ENCODE data around the gene SCARB1. TPM values are rescaled to one million over a fixed set of nuclear protein-coding genes. Genes with fewer than 3 reads are reported as not detected.

Gene SCARB1
- total RNA-seq, 1 experiment from 2014 or later: 31.3 TPM

GRCh38 chr12:124852329-124852831, 11.3 kb downstream of the SCARB1 start:
- DNase-seq: no peak
- Histone ChIP-seq H2AFZ (ENCODE audit: low read length) (no peak overlapping the region), H3K56ac (ENCODE audit: insufficient read length, low read depth, low read length) (no peak overlapping the region), H3K4ac (ENCODE audit: low read depth, low read length) (no peak overlapping the region), H4K20me1 (ENCODE audit: control insufficient read depth, insufficient read depth, insufficient read length) (no peaks in the 10 kb centered on the region), H3K14ac (ENCODE audit: insufficient read depth, low read length) (no peak overlapping the region), H2BK5ac (ENCODE audit: insufficient read length, low read length) (no peak overlapping the region), H3T11ph (ENCODE audit: low read length) (no peak overlapping the region), H3K27ac (ENCODE audit: insufficient read length, low read depth, low read length) (no peak overlapping the region), H3K79me2 (ENCODE audit: insufficient read depth, low read length) (peaks cover 6% of the 10 kb centered on the region; the same call in 1 of the 2 replicates), H3K4me2 (ENCODE audit: insufficient read depth, insufficient read length, low read length) (no peak overlapping the region), H4K8ac (replicated peaks; ENCODE audit: insufficient read length, low read depth, low read length) (no peak overlapping the region), H2BK12ac (ENCODE audit: insufficient read length, low read depth, low read length) (no peak overlapping the region), H3K23ac (ENCODE audit: insufficient read length, low read depth, low read length) (no peak overlapping the region), H2BK20ac (ENCODE audit: low read depth, low read length, poor library complexity, severe bottlenecking) (no peak overlapping the region), H3K4me1 (ENCODE audit: insufficient read depth, low read length) (no peaks in the 10 kb centered on the region; the same call in 1 of the 2 replicates), H2BK120ac (ENCODE audit: low read depth, low read length, poor library complexity, severe bottlenecking) (no peak overlapping the region), H3K9me3 (ENCODE audit: control insufficient read depth, low read depth, low read length) (no peaks in the 10 kb centered on the region), H3K9ac (ENCODE audit: extremely low read depth, insufficient read length, low read length) (no peak overlapping the region), H2AK5ac (ENCODE audit: insufficient read length, low read length) (no peak overlapping the region), H3K23me2 (ENCODE audit: insufficient read length, low read depth, low read length, poor library complexity, severe bottlenecking) (no peaks in the 10 kb centered on the region), H4K5ac (ENCODE audit: insufficient read length, low read depth, low read length) (no peak overlapping the region), H3K27me3 (ENCODE audit: insufficient read depth, low read length) (no peaks in the 10 kb centered on the region), H3K79me1 (ENCODE audit: insufficient read depth, low read depth, low read length, poor library complexity, severe bottlenecking) (no peaks in the 10 kb centered on the region), H4K91ac (ENCODE audit: insufficient read length, low read depth, low read length) (no peak overlapping the region), H3K18ac (ENCODE audit: insufficient read length, low read depth, low read length) (no peak overlapping the region), H2BK15ac (ENCODE audit: low read depth, low read length) (no peak overlapping the region)
- WGBS (ENCODE audit: extremely low coverage, insufficient read length, low lambda C conversion rate): no CpG with 5 or more reads among the region's 13 CpGs
- no peak overlapping the region for H3K27ac Mint-ChIP-seq
- peaks cover 0 to 15% (median 7%) of the 10 kb centered on the region in 3 experiments; a peak in 4 of 7 replicates for H3K36me3 Mint-ChIP-seq (ENCODE audit: insufficient read depth in 1 of 3, low read depth in 3 of 3)
- H3K4me3 Mint-ChIP-seq: no peak overlapping the region
- TF ChIP-seq, protein P1, sequence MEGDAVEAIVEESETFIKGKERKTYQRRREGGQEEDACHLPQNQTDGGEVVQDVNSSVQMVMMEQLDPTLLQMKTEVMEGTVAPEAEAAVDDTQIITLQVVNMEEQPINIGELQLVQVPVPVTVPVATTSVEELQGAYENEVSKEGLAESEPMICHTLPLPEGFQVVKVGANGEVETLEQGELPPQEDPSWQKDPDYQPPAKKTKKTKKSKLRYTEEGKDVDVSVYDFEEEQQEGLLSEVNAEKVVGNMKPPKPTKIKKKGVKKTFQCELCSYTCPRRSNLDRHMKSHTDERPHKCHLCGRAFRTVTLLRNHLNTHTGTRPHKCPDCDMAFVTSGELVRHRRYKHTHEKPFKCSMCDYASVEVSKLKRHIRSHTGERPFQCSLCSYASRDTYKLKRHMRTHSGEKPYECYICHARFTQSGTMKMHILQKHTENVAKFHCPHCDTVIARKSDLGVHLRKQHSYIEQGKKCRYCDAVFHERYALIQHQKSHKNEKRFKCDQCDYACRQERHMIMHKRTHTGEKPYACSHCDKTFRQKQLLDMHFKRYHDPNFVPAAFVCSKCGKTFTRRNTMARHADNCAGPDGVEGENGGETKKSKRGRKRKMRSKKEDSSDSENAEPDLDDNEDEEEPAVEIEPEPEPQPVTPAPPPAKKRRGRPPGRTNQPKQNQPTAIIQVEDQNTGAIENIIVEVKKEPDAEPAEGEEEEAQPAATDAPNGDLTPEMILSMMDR (conservative IDR thresholded peaks at IDR 0.05): no peak
- H3K4me1 Mint-ChIP-seq: peaks cover 22 to 29% of the 10 kb centered on the region in 2 experiments
- H3K9me3 Mint-ChIP-seq: no peaks in the 10 kb centered on the region
- H3K27me3 Mint-ChIP-seq (ENCODE audit: low read depth): no peaks in the 10 kb centered on the region
